H1 (cell line): ENCODE measurements around the gene BAD. TPM values are rescaled to one million over a fixed set of nuclear protein-coding genes. Genes with fewer than 3 reads are reported as not detected.

Source experiments
- CTCF ChIA-PET: fragments of 300-600 bp; sonication (Branson Sonifier 250); formaldehyde crosslinking; loops from one replicate; lab custom pipeline; 2021; ENCODE audit not compliant: partially characterized antibody; lab: Charles Lee
- POLR2A ChIA-PET: fragments of 300-600 bp; sonication (Branson Sonifier 250); formaldehyde crosslinking; loops from one replicate; lab custom pipeline; 2021; ENCODE audit warnings: inconsistent platforms; ENCODE audit not compliant: partially characterized antibody; lab: Charles Lee
- DNase-seq, 2 experiments: peaks; one replicate each; pipeline versions ENCODE4 v3.0.0 to v3.0.0-alpha.2; 2010 to 2022; ENCODE audit warnings: low spot score in 2 of 2, low read depth in 1 of 2, mixed read lengths in 1 of 2
- FAIRE-seq: peaks from 2 replicates; lab custom pipeline; 2011; peaks lifted over from hg19 to GRCh38; lab: Jason Lieb, UNC
- H2AFZ ChIP-seq: 2 replicates; pipeline ENCODE4 v1.8.1; 2012; ENCODE audit warnings: low read length, inconsistent platforms
- H2AK5ac ChIP-seq: 2 replicates; pipeline ENCODE4 v1.6.1; 2013; ENCODE audit warnings: low read depth, low read length
- H2BK120ac ChIP-seq: replicated peaks from 2 replicates; pipeline ENCODE3; 2013; ENCODE audit warnings: low read depth, low read length, inconsistent platforms
- H2BK12ac ChIP-seq: 2 replicates; pipeline ENCODE4 v1.6.1; 2013; ENCODE audit warnings: low read depth, low read length
- H2BK15ac ChIP-seq: 2 replicates; pipeline ENCODE4 v1.6.1; 2013; ENCODE audit warnings: low read length
- H2BK20ac ChIP-seq: 2 replicates; pipeline ENCODE4 v1.6.1; 2013; ENCODE audit warnings: low read length
- H2BK5ac ChIP-seq: 2 replicates; pipeline ENCODE4 v1.6.1; 2013; ENCODE audit warnings: low read depth, low read length
- H3K14ac ChIP-seq: 2 replicates; pipeline ENCODE4 v1.6.1; 2013; ENCODE audit warnings: inconsistent platforms; ENCODE audit not compliant: insufficient read length
- H3K18ac ChIP-seq: 2 replicates; pipeline ENCODE4 v1.6.1; 2013; ENCODE audit warnings: low read length; ENCODE audit errors: extremely low read depth
- H3K23ac ChIP-seq: 2 replicates; pipeline ENCODE4 v1.6.1; 2013; ENCODE audit warnings: inconsistent platforms; ENCODE audit not compliant: insufficient read length
- H3K23me2 ChIP-seq: 2 replicates; pipeline ENCODE4 v1.6.1; 2013; ENCODE audit warnings: low read depth, low read length
- H3K27ac ChIP-seq: 2 replicates; pipeline ENCODE4 v1.6.1; 2011; ENCODE audit warnings: low read depth, low read length, inconsistent platforms
- H3K27me3 ChIP-seq, 4 experiments: replicated peaks in 1 of 4; 1 replicate in 1 of 4; 2 replicates in 3 of 4; pipeline versions ENCODE4 v1.6.1 to v1.8.1; 2011 to 2013; ENCODE audit warnings: low read length in 3 of 4, mild to moderate bottlenecking in 3 of 4, inconsistent platforms in 2 of 4, mixed read lengths in 2 of 4, moderate library complexity in 1 of 4; ENCODE audit not compliant: control insufficient read depth in 3 of 4, insufficient read depth in 3 of 4; ENCODE audit errors: extremely low read depth in 1 of 4
- H3K36me3 ChIP-seq, 4 experiments: 2 replicates each; pipeline versions ENCODE4 v1.6.1 to v1.8.1; 2011 to 2013; ENCODE audit warnings: mild to moderate bottlenecking in 4 of 4, low read length in 3 of 4, moderate library complexity in 2 of 4, control low read depth in 1 of 4, inconsistent platforms in 1 of 4; ENCODE audit not compliant: insufficient read depth in 4 of 4, control insufficient read depth in 2 of 4
- H3K4ac ChIP-seq: replicated peaks from 2 replicates; pipeline ENCODE3; 2013; ENCODE audit warnings: low read length, low read depth, mixed read lengths, inconsistent platforms; ENCODE audit not compliant: insufficient read length
- H3K4me1 ChIP-seq, 4 experiments: replicated peaks in 1 of 4; 1 replicate in 1 of 4; 2 replicates in 3 of 4; pipeline versions ENCODE4 v1.6.1 to v1.8.1; 2011 to 2013; ENCODE audit warnings: low read length in 3 of 4, inconsistent platforms in 2 of 4, mixed read lengths in 1 of 4; ENCODE audit not compliant: insufficient read depth in 4 of 4, control insufficient read depth in 3 of 4
- H3K4me2 ChIP-seq, 2 experiments: 2 replicates each; pipeline versions ENCODE4 v1.6.1 to v1.8.1; 2011 to 2013; ENCODE audit warnings: low read depth in 2 of 2, low read length in 2 of 2, control low read depth in 1 of 2, inconsistent platforms in 1 of 2, mild to moderate bottlenecking in 1 of 2; ENCODE audit not compliant: insufficient read depth in 1 of 2
- H3K4me3 ChIP-seq, 4 experiments: fragments of 200-600, 300-600 bp in 1 of 4; sonication (generic), shearing (Covaris generic), sonication (Bioruptor Twin) in 1 of 4; 2 replicates each; pipeline versions ENCODE4 v1.5.1 to v1.8.1; 2011 to 2016; ENCODE audit warnings: low read length in 4 of 4, low read depth in 3 of 4, control low read depth in 2 of 4, inconsistent platforms in 2 of 4, mild to moderate bottlenecking in 2 of 4, mixed read lengths in 1 of 4, moderate library complexity in 1 of 4; ENCODE audit not compliant: insufficient read depth in 2 of 4; ENCODE audit errors: extremely low read depth in 1 of 4
- H3K56ac ChIP-seq: replicated peaks from 2 replicates; pipeline ENCODE3; 2013; ENCODE audit warnings: low read depth, mild to moderate bottlenecking, mixed read lengths, low read length, inconsistent platforms; ENCODE audit not compliant: insufficient read length
- H3K79me1 ChIP-seq: 2 replicates; pipeline ENCODE4 v1.6.1; 2013; ENCODE audit warnings: low read depth, low read length, control low read depth
- H3K79me2 ChIP-seq, 2 experiments: 2 replicates each; pipeline versions ENCODE4 v1.6.1 to v1.8.1; 2012 to 2013; ENCODE audit warnings: low read length in 2 of 2, mild to moderate bottlenecking in 2 of 2, inconsistent platforms in 1 of 2; ENCODE audit not compliant: insufficient read depth in 2 of 2, control insufficient read depth in 1 of 2
- H3K9ac ChIP-seq, 4 experiments: replicated peaks in 1 of 4; 1 replicate in 1 of 4; 2 replicates in 3 of 4; pipeline versions ENCODE4 v1.6.1 to v1.8.1; 2011 to 2013; ENCODE audit warnings: low read depth in 3 of 4, low read length in 3 of 4, control low read depth in 2 of 4, mild to moderate bottlenecking in 2 of 4, moderate library complexity in 2 of 4, inconsistent platforms in 1 of 4; ENCODE audit errors: extremely low read depth in 1 of 4
- H3K9me3 ChIP-seq, 2 experiments: 2 replicates each; pipeline versions ENCODE4 v1.6.1 to v1.8.1; 2012 to 2013; ENCODE audit warnings: mild to moderate bottlenecking in 2 of 2, moderate library complexity in 2 of 2, control low read depth in 1 of 2, inconsistent platforms in 1 of 2, low read depth in 1 of 2, low read length in 1 of 2, mixed read lengths in 1 of 2; ENCODE audit not compliant: insufficient read depth in 2 of 2
- H4K20me1 ChIP-seq, 2 experiments: replicated peaks in 1 of 2; 2 replicates each; pipeline versions ENCODE3 to v1.8.1; 2011 to 2013; ENCODE audit warnings: inconsistent platforms in 2 of 2, low read length in 2 of 2, mild to moderate bottlenecking in 1 of 2; ENCODE audit not compliant: insufficient read depth in 2 of 2, control insufficient read depth in 1 of 2
- H4K5ac ChIP-seq: 2 replicates; pipeline ENCODE4 v1.6.1; 2013; ENCODE audit warnings: low read length, low read depth, mixed read lengths, inconsistent platforms; ENCODE audit not compliant: insufficient read length
- H4K8ac ChIP-seq: 2 replicates; pipeline ENCODE4 v1.8.0; 2013; ENCODE audit warnings: mild to moderate bottlenecking, moderate library complexity, low read length, inconsistent platforms; ENCODE audit not compliant: insufficient read depth; ENCODE audit errors: extremely low read depth
- H4K91ac ChIP-seq: replicated peaks from 2 replicates; pipeline ENCODE3; 2013; ENCODE audit warnings: low read length, mixed read lengths, inconsistent platforms; ENCODE audit not compliant: insufficient read length
- BACH1 ChIP-seq: IDR thresholded peaks from 2 replicates; pipeline ENCODE4 v1.6.1; 2012; ENCODE audit warnings: low read length, improper control_type of control experiment
- CBX5 ChIP-seq: fragments of 300-800, 300-1000 bp; sonication (generic); IDR thresholded peaks from 2 replicates; pipeline ENCODE4 v1.7.1; 2016; ENCODE audit warnings: antibody characterized with exemption, low read length, low read depth
- CREB1 ChIP-seq: IDR thresholded peaks from 2 replicates; pipeline ENCODE4 v1.6.1; 2012; ENCODE audit warnings: inconsistent platforms
- FOSL1 ChIP-seq: IDR thresholded peaks from 2 replicates; pipeline ENCODE4 v1.6.1; 2011; ENCODE audit warnings: mild to moderate bottlenecking, low read depth, low read length, moderate library complexity; ENCODE audit not compliant: insufficient read depth
- HDAC2 ChIP-seq, 2 experiments: fragments of 300-600 bp in 1 of 2; sonication (generic) in 1 of 2; IDR thresholded peaks; 2 replicates each; pipeline ENCODE4 v1.6.1; 2011 to 2012; ENCODE audit warnings: low read depth in 2 of 2, low read length in 2 of 2, mild to moderate bottlenecking in 2 of 2, moderate library complexity in 2 of 2, borderline replicate concordance in 1 of 2, inconsistent platforms in 1 of 2
- PHF8 ChIP-seq: fragments of 200-600 bp; sonication (generic); conservative IDR thresholded peaks from 2 replicates; pipeline ENCODE4 v1.7.1; 2012; ENCODE audit warnings: low read depth, mild to moderate bottlenecking, inconsistent platforms, low read length, moderate library complexity
- POLR2A ChIP-seq, 2 experiments: IDR thresholded peaks; 1 replicate in 1 of 2; 2 replicates in 1 of 2; pipeline ENCODE4 v1.6.1; 2011; ENCODE audit warnings: low read depth in 2 of 2, low read length in 2 of 2, mild to moderate bottlenecking in 2 of 2; ENCODE audit errors: control extremely low read depth in 1 of 2
- RAD21 ChIP-seq, 2 experiments: IDR thresholded peaks in 1 of 2; conservative IDR thresholded peaks in 1 of 2; 2 replicates each; pipeline ENCODE4 v1.6.1; 2011; ENCODE audit warnings: low read depth in 2 of 2, low read length in 2 of 2, improper control_type of control experiment in 1 of 2, inconsistent platforms in 1 of 2, mild to moderate bottlenecking in 1 of 2, moderate library complexity in 1 of 2
- TAF1 ChIP-seq: IDR thresholded peaks from 2 replicates; pipeline ENCODE4 v1.6.1; 2011; ENCODE audit warnings: mild to moderate bottlenecking, low read depth, low read length
- TBP ChIP-seq: IDR thresholded peaks from 2 replicates; pipeline ENCODE4 v1.6.1; 2011; ENCODE audit warnings: low read depth, low read length, improper control_type of control experiment
- WGBS, 2 experiments: shearing (Covaris generic) in 1 of 2; methylation state at CpG; one replicate each; pipeline versions ENCODE4 v1.1.6 to v1.1.7; 2013 to 2015; ENCODE audit warnings: low lambda C conversion rate in 2 of 2, mixed read lengths in 2 of 2, inconsistent platforms in 1 of 2, low coverage in 1 of 2, missing lambda C conversion rate in 1 of 2; ENCODE audit not compliant: insufficient replicate concordance in 2 of 2, insufficient coverage in 1 of 2, insufficient read length in 1 of 2; ENCODE audit errors: extremely low coverage in 1 of 2, missing lambda C conversion rate in 1 of 2; 5-methylcytosine and 5-hydroxymethylcytosine counted together
- polyA plus RNA-seq, 7 experiments: library from polyadenylated mRNA; depleted of rRNA in 3 of 7; stranded (reverse) in 5 of 7; unstranded in 2 of 7; fragments of >200 nt in 5 of 7; fragments of 200-250 nt in 2 of 7; gene quantifications; 1 replicate in 5 of 7; 2 replicates in 1 of 7; 4 replicates in 1 of 7; pipeline versions ENCODE4 v1.2.1 to v1.2.3, GENCODE V29; 2011 to 2013; ENCODE audit warnings: missing spikeins in 2 of 7, mixed read lengths in 2 of 7
- total RNA-seq: library from RNA; stranded (reverse); fragmentation: NEBNext Ultra II Directional; extraction: Animal tissue kit (Norgen Biotek cat#: 25700); gene quantifications from 2 replicates; pipeline ENCODE4 v1.2.1, GENCODE V29; 2021

Gene BAD
- total and polyA plus RNA-seq, 2 of the 8 experiments (the other 6 are each of a cell fraction or from before 2014, with no cell fraction given), result 23.1 to 33.7 TPM

GRCh38 chr11:64225608-64226506 lies 58.6 kb downstream of the BAD start, which contains the start of the genes NUDT22 and TRPT1:
Gene NUDT22, plus strand, starts transcription at chr11:64226274. Its CDS starts 379 bp downstream, at chr11:64226653.
Gene TRPT1, minus strand, starts transcription at chr11:64226186. Its CDS starts 326 bp downstream, at chr11:64225860.
- Histone ChIP-seq H4K8ac (peak within 1 kb of the TSS; percentile 9; the same call in 1 of the 2 replicates), H4K20me1 (peaks cover 0 to 7% of the 10 kb centered on the region in 2 experiments), H2BK120ac (peak within 1 kb of the TSS; percentile 69), H3K4me3 (peak within 1 kb of the TSS; percentile 63 to 90 (median 84)), H3K27me3 (no peaks in the 10 kb centered on the region), H3K9ac (peak within 1 kb of the TSS in 3 of 4 experiments; percentile 5 to 66 (median 62); a peak in 5 of 7 replicates), H3K4me1 (peaks cover 0 to 23% (median 14%) of the 10 kb centered on the region in 4 experiments; a peak in 6 of 7 replicates), H3K23ac (no peak within 1 kb of the TSS), H3K79me2 (no peaks in the 10 kb centered on the region), H2BK12ac (peak within 1 kb of the TSS; percentile 68; the same call in 1 of the 2 replicates), H2BK15ac (peak within 1 kb of the TSS; percentile 99; the same call in 1 of the 2 replicates), H3K9me3 (no peaks in the 10 kb centered on the region), H2BK5ac (peak within 1 kb of the TSS; percentile 95), H2BK20ac (no peak within 1 kb of the TSS), H2AFZ (no peak within 1 kb of the TSS), H3K36me3 (peaks cover 0 to 7% (median 1%) of the 10 kb centered on the region in 4 experiments; a peak in 3 of 8 replicates), H3K18ac (peak within 1 kb of the TSS; percentile 96), H3K4ac (peak within 1 kb of the TSS; percentile 97), H3K27ac (peak within 1 kb of the TSS; percentile 11; the same call in 1 of the 2 replicates), H3K79me1 (no peaks in the 10 kb centered on the region), H3K56ac (peak within 1 kb of the TSS; percentile 63), H3K4me2 (peak within 1 kb of the TSS; percentile 72 to 93), H3K14ac (no peak within 1 kb of the TSS), H3K23me2 (peaks cover 15% of the 10 kb centered on the region), H4K91ac (peak within 1 kb of the TSS; percentile 88), H2AK5ac (peak within 1 kb of the TSS; percentile 67; the same call in 1 of the 2 replicates), H4K5ac (peak within 1 kb of the TSS; percentile 99)
- CTCF ChIA-PET, result interaction anchor here (0.7 to 6.5 kb wide), 16 partner anchors 9 to 131 kb away, joined by 3 to 64 read pairs (median 4); partner anchors contain the start of genes FERMT3, FKBP2, KCNK4 and PLCB3
- FAIRE-seq (no peak), DNase-seq (peak in 1 of 2 experiments; percentile 97)
- POLR2A ChIA-PET, result interaction anchor here (0.8 to 14.1 kb wide), 15 partner anchors 11 to 92 kb away, joined by 3 to 253 read pairs (median 5); partner anchors contain the start of genes FERMT3, FKBP2, PLCB3 and PPP1R14B
- WGBS, 2 experiments, result 1% methylated on average over 44 of the region's 54 CpGs; no CpG with 5 or more reads in 1 of the 2 experiments
- peak in 1 of 2 experiments; percentile 44; a peak in 2 of 3 replicates for TF ChIP-seq POLR2A (IDR thresholded peaks at IDR 0.05; ENCODE audit: control extremely low read depth in 1 of 2, low read depth in 2 of 2, low read length in 2 of 2)
- TF ChIP-seq RAD21 (IDR thresholded peaks at IDR 0.05 in 1 of 2, conservative IDR thresholded peaks at IDR 0.05 in 1 of 2; ENCODE audit: low read depth in 2 of 2, low read length in 2 of 2), result no peak; a peak in 2 of 4 replicates
- no peak for TF ChIP-seq CBX5
- peak; percentile 75; the same call in 1 of the 2 replicates for TF ChIP-seq PHF8
- TF ChIP-seq TBP, result peak; percentile 35; the same call in 1 of the 2 replicates
- peak; percentile 55; the same call in 1 of the 2 replicates for TF ChIP-seq BACH1
- TF ChIP-seq CREB1, result no peak
- peak; percentile 57; the same call in 1 of the 2 replicates for TF ChIP-seq TAF1
- TF ChIP-seq HDAC2 (IDR thresholded peaks at IDR 0.05; ENCODE audit: borderline replicate concordance in 1 of 2, low read depth in 2 of 2, low read length in 2 of 2), result peak; percentile 54 to 76; a peak in 2 of 4 replicates
- TF ChIP-seq FOSL1, result no peak
